Measurements from ENCODE around the gene SH2D1B.
"Not testable (repeated sequence)": the region's sequence is repeated elsewhere in the genome, so short reads cannot be mapped to it uniquely, and the experiment has no call there.

The SH2D1B gene

GRCh38 chr1:162361349-162361748, 50.6 kb downstream of the SH2D1B start:
- DNase-seq (ENCODE audit: low spot score) = no peak

- no peak for DNase-seq (ENCODE audit: low spot score)
Measured at GRCh38 chr1:162360874-162361260, 51.1 kb downstream of the SH2D1B start.

GRCh38 chr1:162360237-162360873, 51.6 kb downstream of the SH2D1B start:
- DNase-seq (ENCODE audit: low spot score) = no peak

GRCh38 chr1:162359523-162360236, 52.3 kb downstream of the SH2D1B start:
- no peak for DNase-seq (ENCODE audit: low spot score)

- no peak for DNase-seq (ENCODE audit: low spot score)
Measured at GRCh38 chr1:162358928-162359327, 53.0 kb downstream of the SH2D1B start.

GRCh38 chr1:162357681-162358266, 54.2 kb downstream of the SH2D1B start:
- peak; percentile 15 for DNase-seq (ENCODE audit: low spot score)

GRCh38 chr1:162353702-162354101, 58.2 kb downstream of the SH2D1B start:
- no peak for DNase-seq (ENCODE audit: low spot score)

GRCh38 chr1:162353078-162353477, 58.9 kb downstream of the SH2D1B start:
- no peak for DNase-seq (ENCODE audit: low spot score)

GRCh38 chr1:162351874-162352273, 60.1 kb downstream of the SH2D1B start:
- DNase-seq (ENCODE audit: low spot score) = not testable (repeated sequence)

- DNase-seq (ENCODE audit: low spot score) = no peak
Measured at GRCh38 chr1:162351246-162351842, 60.6 kb downstream of the SH2D1B start.

GRCh38 chr1:162349635-162350330, 62.2 kb downstream of the SH2D1B start:
- DNase-seq (ENCODE audit: low spot score) = no peak

GRCh38 chr1:162347281-162347680, 64.7 kb downstream of the SH2D1B start:
- no peak for DNase-seq (ENCODE audit: low spot score)
